Caco-2 (cell line): ENCODE measurements around the gene TSSK2. TPM values are rescaled to one million over a fixed set of nuclear protein-coding genes. Genes with fewer than 3 reads are reported as not detected.
A peak's percentile ranks its signal among the peaks of the same experiment; 100 is the strongest.

ENCODE experiments used
- BruUV-seq: library from RNA; stranded (reverse); fragments of 400-500 nt; replicated peaks from 2 replicates; lab custom pipeline; 2021; lab: Mats Ljungman, UMichigan
- CTCF ChIA-PET: fragments of 300-600 bp; sonication (Branson Sonifier 250); formaldehyde crosslinking; loops from one replicate; lab custom pipeline; 2022; ENCODE audit warnings: antibody characterized with exemption; lab: Charles Lee
- POLR2A ChIA-PET: fragments of 300-600 bp; sonication (Branson Sonifier 250); formaldehyde crosslinking; loops from one replicate; lab custom pipeline; 2022; ENCODE audit warnings: antibody characterized with exemption; lab: Charles Lee
- DNase-seq, 2 experiments: peaks; one replicate each; pipeline versions ENCODE4 v3.0.0 to v3.0.0-alpha.2; 2020 to 2022
- H3K27me3 ChIP-seq: replicated peaks from 2 replicates; pipeline ENCODE4 v1.6.0; 2011; ENCODE audit warnings: low read length; ENCODE audit not compliant: control insufficient read depth, insufficient read depth
- H3K36me3 ChIP-seq: 2 replicates; pipeline ENCODE4 v1.5.1; 2011; ENCODE audit warnings: low read length; ENCODE audit not compliant: control insufficient read depth, insufficient read depth
- H3K4me1 ChIP-seq: fragments of 250-450 bp; sonication (Bioruptor Pico); 2 replicates; pipeline ENCODE4 v1.5.1; 2020; ENCODE audit warnings: mild to moderate bottlenecking
- H3K4me3 ChIP-seq: 2 replicates; pipeline ENCODE4 v1.5.1; 2011; ENCODE audit warnings: low read depth, mild to moderate bottlenecking, control low read depth, low read length
- H3K9me3 ChIP-seq: fragments of 250-450 bp; sonication (Bioruptor Pico); 2 replicates; pipeline ENCODE4 v1.5.1; 2020; ENCODE audit warnings: mild to moderate bottlenecking, moderate library complexity
- H3K27ac Mint-ChIP-seq: one replicate; pipeline ENCODE4 v1.8.0; 2022; ENCODE audit warnings: mixed read lengths; ENCODE audit not compliant: unreplicated experiment
- H3K27me3 Mint-ChIP-seq: one replicate; pipeline ENCODE4 v1.8.0; 2022; ENCODE audit warnings: mixed read lengths; ENCODE audit not compliant: insufficient read depth, unreplicated experiment
- H3K36me3 Mint-ChIP-seq: one replicate; pipeline ENCODE4 v1.8.0; 2022; ENCODE audit warnings: mild to moderate bottlenecking, mixed read lengths; ENCODE audit not compliant: insufficient read depth, unreplicated experiment
- H3K4me1 Mint-ChIP-seq: one replicate; pipeline ENCODE4 v1.8.0; 2022; ENCODE audit warnings: low read depth, mixed read lengths; ENCODE audit not compliant: unreplicated experiment
- H3K4me3 Mint-ChIP-seq: one replicate; pipeline ENCODE4 v1.8.0; 2022; ENCODE audit warnings: mild to moderate bottlenecking, moderate library complexity, mixed read lengths; ENCODE audit not compliant: unreplicated experiment
- H3K9me3 Mint-ChIP-seq: one replicate; pipeline ENCODE4 v1.8.0; 2022; ENCODE audit warnings: mixed read lengths; ENCODE audit not compliant: unreplicated experiment
- intact Hi-C: fragments of 100-400 bp; cut with micrococcal nuclease; formaldehyde crosslinking; loops from one replicate; pipeline ENCODE4 v1.10.0; 2022; ENCODE audit not compliant: unreplicated experiment
- total RNA-seq: library from RNA; stranded (reverse); gene quantifications from 2 replicates; pipeline ENCODE4 v1.2.3, GENCODE V29; 2022
- TF ChIP-seq, protein P1 (sequence below), 2 experiments: fragments of 200-600 bp in 1 of 2; IDR thresholded peaks; 1 replicate in 1 of 2; 2 replicates in 1 of 2; pipeline versions ENCODE4 v1.5.1 to v1.8.0; 2011 to 2022; ENCODE audit warnings: antibody characterized with exemption in 1 of 2, control low read depth in 1 of 2, inconsistent platforms in 1 of 2, low read depth in 1 of 2, low read length in 1 of 2, mild to moderate bottlenecking in 1 of 2, moderate library complexity in 1 of 2; ENCODE audit not compliant: insufficient read depth in 1 of 2, severe bottlenecking in 1 of 2, unreplicated experiment in 1 of 2

TSSK2 gene
- total RNA-seq, 1 experiment from 2014 or later = not detected

- Histone ChIP-seq H3K4me3 (no peak overlapping the region), H3K4me1 (peaks cover 1% of the 10 kb centered on the region; the same call in 1 of the 2 replicates), H3K9me3 (no peaks in the 10 kb centered on the region), H3K27me3 (no peaks in the 10 kb centered on the region), H3K36me3 (no peaks in the 10 kb centered on the region)
- no TSS peak for BruUV-seq
- H3K27me3 Mint-ChIP-seq = peaks cover 20% of the 10 kb centered on the region
- TF ChIP-seq, protein P1, sequence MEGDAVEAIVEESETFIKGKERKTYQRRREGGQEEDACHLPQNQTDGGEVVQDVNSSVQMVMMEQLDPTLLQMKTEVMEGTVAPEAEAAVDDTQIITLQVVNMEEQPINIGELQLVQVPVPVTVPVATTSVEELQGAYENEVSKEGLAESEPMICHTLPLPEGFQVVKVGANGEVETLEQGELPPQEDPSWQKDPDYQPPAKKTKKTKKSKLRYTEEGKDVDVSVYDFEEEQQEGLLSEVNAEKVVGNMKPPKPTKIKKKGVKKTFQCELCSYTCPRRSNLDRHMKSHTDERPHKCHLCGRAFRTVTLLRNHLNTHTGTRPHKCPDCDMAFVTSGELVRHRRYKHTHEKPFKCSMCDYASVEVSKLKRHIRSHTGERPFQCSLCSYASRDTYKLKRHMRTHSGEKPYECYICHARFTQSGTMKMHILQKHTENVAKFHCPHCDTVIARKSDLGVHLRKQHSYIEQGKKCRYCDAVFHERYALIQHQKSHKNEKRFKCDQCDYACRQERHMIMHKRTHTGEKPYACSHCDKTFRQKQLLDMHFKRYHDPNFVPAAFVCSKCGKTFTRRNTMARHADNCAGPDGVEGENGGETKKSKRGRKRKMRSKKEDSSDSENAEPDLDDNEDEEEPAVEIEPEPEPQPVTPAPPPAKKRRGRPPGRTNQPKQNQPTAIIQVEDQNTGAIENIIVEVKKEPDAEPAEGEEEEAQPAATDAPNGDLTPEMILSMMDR (IDR thresholded peaks at IDR 0.05; ENCODE audit: insufficient read depth in 1 of 2, low read depth in 1 of 2, low read length in 1 of 2, severe bottlenecking in 1 of 2, unreplicated experiment in 1 of 2) = no peak
- no peak for DNase-seq
- peaks cover 8% of the 10 kb centered on the region for H3K4me1 Mint-ChIP-seq
- ChIA-PET CTCF (no interaction called here), POLR2A (no interaction called here)
- peaks cover 9% of the 10 kb centered on the region for H3K36me3 Mint-ChIP-seq
- no peak overlapping the region for H3K27ac Mint-ChIP-seq
- no peaks in the 10 kb centered on the region for H3K9me3 Mint-ChIP-seq
- intact Hi-C loops = no loop called here
- H3K4me3 Mint-ChIP-seq = no peak overlapping the region
Measured at GRCh38 chr22:19148417-19149046, 17.4 kb downstream of the TSSK2 start.

GRCh38 chr22:19149047-19149883 is 18.2 kb downstream of the TSSK2 start:
- POLR2A ChIA-PET = no interaction called here
- peak overlapping the region; percentile 27 for H3K4me3 ChIP-seq
- H3K4me3 Mint-ChIP-seq = no peak overlapping the region

GRCh38 chr22:19149991-19150390 is 18.9 kb downstream of the TSSK2 start, which contains the start of gene GSC2:
TSS of gene GSC2 (minus strand) at chr22:19150292. CDS start at chr22:19150283, 9 bp downstream.
- intact Hi-C loops = no loop called here
- POLR2A ChIA-PET = interaction anchor here (0.5 kb wide), 1 partner anchor 13 kb away, joined by 6 read pairs; no protein-coding TSS in a partner anchor
- Histone ChIP-seq H3K4me1 (no peaks in the 10 kb centered on the region), H3K4me3 (peak within 1 kb of the TSS; percentile 27), H3K9me3 (no peaks in the 10 kb centered on the region), H3K27me3 (no peaks in the 10 kb centered on the region), H3K36me3 (no peaks in the 10 kb centered on the region)
- TF ChIP-seq, protein P1 (IDR thresholded peaks at IDR 0.05; ENCODE audit: insufficient read depth in 1 of 2, low read depth in 1 of 2, low read length in 1 of 2, severe bottlenecking in 1 of 2, unreplicated experiment in 1 of 2) = no peak
- CTCF ChIA-PET = no interaction called here
- Mint-ChIP-seq H3K4me1 (no peaks in the 10 kb centered on the region), H3K36me3 (no peaks in the 10 kb centered on the region), H3K4me3 (peak within 1 kb of the TSS; percentile 59), H3K27me3 (peaks cover 20% of the 10 kb centered on the region), H3K27ac (no peak within 1 kb of the TSS), H3K9me3 (no peaks in the 10 kb centered on the region)
- no peak for DNase-seq
- no TSS peak for BruUV-seq

More at GRCh38 chr22:19149047-19149883, 18.2 kb downstream of the TSSK2 start:
- intact Hi-C loops = no loop called here
- TF ChIP-seq, protein P1 (IDR thresholded peaks at IDR 0.05; ENCODE audit: insufficient read depth in 1 of 2, low read depth in 1 of 2, low read length in 1 of 2, severe bottlenecking in 1 of 2, unreplicated experiment in 1 of 2) = no peak
- DNase-seq = peak in 1 of 2 experiments; percentile 34
- Mint-ChIP-seq H3K27me3 (peaks cover 20% of the 10 kb centered on the region), H3K36me3 (peaks cover 5% of the 10 kb centered on the region), H3K4me1 (peaks cover 2% of the 10 kb centered on the region), H3K9me3 (no peaks in the 10 kb centered on the region), H3K27ac (no peak overlapping the region)
- H3K27me3 ChIP-seq = no peaks in the 10 kb centered on the region
- no TSS peak for BruUV-seq
- H3K36me3 ChIP-seq = no peaks in the 10 kb centered on the region
- CTCF ChIA-PET = no interaction called here
- H3K4me1 ChIP-seq = no peaks in the 10 kb centered on the region
- no peaks in the 10 kb centered on the region for H3K9me3 ChIP-seq
